ENCODE measurements around the gene PI4KA. TPM values are rescaled to one million over a fixed set of nuclear protein-coding genes. Genes with fewer than 3 reads are reported as not detected.
"Not testable (repeated sequence)": the region's sequence is repeated elsewhere in the genome, so short reads cannot be mapped to it uniquely, and the experiment has no call there.

PI4KA gene
- total RNA-seq, 1 donor from 2014 or later, result 24.4 TPM

DNA sequence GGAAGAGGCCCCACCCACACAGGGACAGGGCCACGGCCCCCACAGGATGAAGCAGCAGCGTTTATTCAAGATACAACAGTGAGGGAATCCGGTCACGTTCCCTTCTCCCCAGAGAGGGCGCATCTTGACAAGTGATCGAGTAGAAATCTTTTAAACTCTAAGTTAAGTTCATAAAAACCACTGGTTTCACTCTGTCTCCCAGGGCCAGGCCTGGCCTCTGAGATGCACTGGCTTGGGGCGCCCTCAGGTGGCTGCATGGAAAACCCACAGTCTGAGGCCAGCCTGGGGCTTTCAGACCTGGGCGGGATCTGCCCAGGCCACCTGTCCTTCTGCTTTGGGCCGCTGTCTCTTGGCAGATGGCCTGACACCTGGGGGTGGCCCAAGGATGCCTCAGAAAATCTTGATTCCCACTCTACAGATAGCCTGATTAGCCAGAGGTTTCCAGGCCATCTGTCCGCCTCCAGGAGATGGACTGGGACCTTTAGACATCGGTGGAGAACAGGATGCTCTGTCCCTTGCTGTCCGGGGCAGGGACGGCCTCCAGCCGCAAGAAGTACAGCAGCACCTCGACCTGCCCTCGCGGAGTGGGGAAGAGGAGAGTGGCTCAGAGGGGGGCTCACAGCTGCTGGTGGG lies 161.0 kb downstream of the PI4KA start:
- H3K9me3 Mint-ChIP-seq, H3K4me2 ChIP-seq, H3K27ac ChIP-seq: not testable (repeated sequence)

DNA sequence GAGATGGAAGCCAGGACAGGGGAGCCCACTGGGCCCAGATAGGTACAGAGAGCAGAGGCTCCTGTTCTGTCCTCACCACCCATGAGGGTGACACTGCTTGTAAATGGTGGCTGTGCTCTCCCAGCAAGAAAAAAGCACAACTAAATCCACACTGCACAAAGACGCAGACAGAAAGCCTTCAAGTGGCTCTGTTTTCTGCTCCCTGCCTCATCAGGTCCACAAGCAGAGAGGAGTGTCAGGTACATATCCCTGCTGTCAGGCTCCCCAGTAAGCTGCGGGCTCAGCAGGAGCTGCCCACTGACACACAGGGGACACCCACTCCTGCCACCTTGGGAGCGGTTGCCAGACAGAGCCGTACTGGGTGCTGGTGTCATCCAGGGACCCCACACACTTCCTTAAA lies 162.6 kb downstream of the PI4KA start:
- H3K9ac ChIP-seq; H3K4me3 ChIP-seq; H2AFZ ChIP-seq (replicated peaks); H3K27ac ChIP-seq; H3K79me2 ChIP-seq (ENCODE audit: low read depth); H4K20me1 ChIP-seq (ENCODE audit: low read depth); H3K9me3 Mint-ChIP-seq; H3K36me3 ChIP-seq; H3K4me1 Mint-ChIP-seq; H3F3A ChIP-seq (ENCODE audit: low read depth); H3K4me3 Mint-ChIP-seq; H3K9me3 ChIP-seq (ENCODE audit: low read depth); H3K36me3 Mint-ChIP-seq; H3K27me3 ChIP-seq; DNase-seq (ENCODE audit: low spot score); H3K27me3 Mint-ChIP-seq (ENCODE audit: insufficient read depth, low read depth); H3K4me2 ChIP-seq; H3K27ac Mint-ChIP-seq; H3K4me1 ChIP-seq: not testable (repeated sequence)

More for the DNA sequence above, 161.0 kb downstream of the PI4KA start:
- H3K27me3 ChIP-seq; H3K9me3 ChIP-seq (ENCODE audit: low read depth); H3K4me1 Mint-ChIP-seq; H4K20me1 ChIP-seq (ENCODE audit: low read depth); H3K79me2 ChIP-seq (ENCODE audit: low read depth); H3K9ac ChIP-seq; H3K4me3 Mint-ChIP-seq; H3K36me3 ChIP-seq; H3K4me1 ChIP-seq; H3K36me3 Mint-ChIP-seq; H3K4me3 ChIP-seq; H3K27ac Mint-ChIP-seq; H3K27me3 Mint-ChIP-seq (ENCODE audit: insufficient read depth, low read depth): not testable (repeated sequence)
- TF ChIP-seq, protein P1, sequence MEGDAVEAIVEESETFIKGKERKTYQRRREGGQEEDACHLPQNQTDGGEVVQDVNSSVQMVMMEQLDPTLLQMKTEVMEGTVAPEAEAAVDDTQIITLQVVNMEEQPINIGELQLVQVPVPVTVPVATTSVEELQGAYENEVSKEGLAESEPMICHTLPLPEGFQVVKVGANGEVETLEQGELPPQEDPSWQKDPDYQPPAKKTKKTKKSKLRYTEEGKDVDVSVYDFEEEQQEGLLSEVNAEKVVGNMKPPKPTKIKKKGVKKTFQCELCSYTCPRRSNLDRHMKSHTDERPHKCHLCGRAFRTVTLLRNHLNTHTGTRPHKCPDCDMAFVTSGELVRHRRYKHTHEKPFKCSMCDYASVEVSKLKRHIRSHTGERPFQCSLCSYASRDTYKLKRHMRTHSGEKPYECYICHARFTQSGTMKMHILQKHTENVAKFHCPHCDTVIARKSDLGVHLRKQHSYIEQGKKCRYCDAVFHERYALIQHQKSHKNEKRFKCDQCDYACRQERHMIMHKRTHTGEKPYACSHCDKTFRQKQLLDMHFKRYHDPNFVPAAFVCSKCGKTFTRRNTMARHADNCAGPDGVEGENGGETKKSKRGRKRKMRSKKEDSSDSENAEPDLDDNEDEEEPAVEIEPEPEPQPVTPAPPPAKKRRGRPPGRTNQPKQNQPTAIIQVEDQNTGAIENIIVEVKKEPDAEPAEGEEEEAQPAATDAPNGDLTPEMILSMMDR (IDR thresholded peaks at IDR 0.05), result peak; percentile 78
- Histone ChIP-seq H2AFZ (replicated peaks) (peak overlapping the region; percentile 60), H3F3A (ENCODE audit: low read depth) (peaks cover 18% of the 10 kb centered on the region)
- DNase-seq (ENCODE audit: low spot score), result peak; percentile 89

DNA sequence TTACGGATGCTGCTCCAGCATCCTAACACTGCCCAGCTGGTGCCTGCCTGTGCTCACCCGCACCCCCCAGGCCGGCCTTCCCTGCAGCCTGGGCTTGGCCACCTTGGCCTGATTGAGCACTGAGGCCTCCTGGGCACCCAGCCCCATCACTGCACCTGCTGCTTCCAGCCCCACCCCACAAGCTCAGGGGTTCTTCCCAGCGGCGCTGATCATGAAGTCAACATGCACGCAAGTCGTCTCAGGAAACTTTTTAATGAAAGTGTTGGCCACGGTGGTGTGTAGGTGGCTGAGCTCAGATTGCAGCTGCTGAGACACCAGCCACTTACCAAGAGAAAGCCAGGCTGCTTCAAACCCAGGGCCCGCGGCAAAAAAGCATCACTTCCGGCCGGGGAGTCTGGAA lies 163.4 kb downstream of the PI4KA start:
- not testable (repeated sequence) for H3K4me1 Mint-ChIP-seq; H3K79me2 ChIP-seq (ENCODE audit: low read depth); H3K36me3 ChIP-seq; H3K4me3 Mint-ChIP-seq; DNase-seq (ENCODE audit: low spot score); H3K4me1 ChIP-seq; H3K36me3 Mint-ChIP-seq; H2AFZ ChIP-seq (replicated peaks); H3F3A ChIP-seq (ENCODE audit: low read depth); H3K4me2 ChIP-seq; H3K9me3 Mint-ChIP-seq; H3K27ac Mint-ChIP-seq; H3K27me3 Mint-ChIP-seq (ENCODE audit: insufficient read depth, low read depth); H3K27ac ChIP-seq; H3K4me3 ChIP-seq; H3K9me3 ChIP-seq (ENCODE audit: low read depth); H3K27me3 ChIP-seq; H3K9ac ChIP-seq; H4K20me1 ChIP-seq (ENCODE audit: low read depth)

DNA sequence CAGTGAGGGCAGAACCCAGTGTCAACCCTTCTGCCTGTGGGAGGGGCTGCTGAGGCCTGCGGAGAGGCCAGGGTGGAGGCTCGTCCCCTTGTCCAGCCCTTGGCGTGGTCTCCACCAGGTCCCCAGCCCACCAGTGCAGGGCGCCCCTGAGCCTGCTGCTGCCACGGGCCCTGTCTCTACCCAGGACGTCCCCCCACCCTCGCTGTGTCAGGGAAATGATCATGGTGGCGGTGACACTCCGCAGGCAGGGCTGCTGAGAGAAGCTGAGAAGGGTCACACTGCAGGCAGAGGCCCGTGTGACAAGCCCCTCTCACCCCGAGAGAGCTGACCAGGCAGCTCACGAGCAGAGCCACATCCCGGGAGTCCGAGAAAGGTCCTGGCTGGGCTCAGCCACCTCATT lies 164.4 kb downstream of the PI4KA start:
- not testable (repeated sequence) for H3K36me3 Mint-ChIP-seq; H3K9me3 ChIP-seq (ENCODE audit: low read depth); H3K4me3 ChIP-seq; DNase-seq (ENCODE audit: low spot score); H3K9me3 Mint-ChIP-seq; H3K4me1 ChIP-seq; H3K27ac ChIP-seq; H3K4me1 Mint-ChIP-seq; H3K27me3 ChIP-seq; H3K27me3 Mint-ChIP-seq (ENCODE audit: insufficient read depth, low read depth); H3F3A ChIP-seq (ENCODE audit: low read depth); H4K20me1 ChIP-seq (ENCODE audit: low read depth); H3K9ac ChIP-seq; H2AFZ ChIP-seq (replicated peaks); H3K4me3 Mint-ChIP-seq; H3K36me3 ChIP-seq; H3K27ac Mint-ChIP-seq; H3K79me2 ChIP-seq (ENCODE audit: low read depth); H3K4me2 ChIP-seq

DNA sequence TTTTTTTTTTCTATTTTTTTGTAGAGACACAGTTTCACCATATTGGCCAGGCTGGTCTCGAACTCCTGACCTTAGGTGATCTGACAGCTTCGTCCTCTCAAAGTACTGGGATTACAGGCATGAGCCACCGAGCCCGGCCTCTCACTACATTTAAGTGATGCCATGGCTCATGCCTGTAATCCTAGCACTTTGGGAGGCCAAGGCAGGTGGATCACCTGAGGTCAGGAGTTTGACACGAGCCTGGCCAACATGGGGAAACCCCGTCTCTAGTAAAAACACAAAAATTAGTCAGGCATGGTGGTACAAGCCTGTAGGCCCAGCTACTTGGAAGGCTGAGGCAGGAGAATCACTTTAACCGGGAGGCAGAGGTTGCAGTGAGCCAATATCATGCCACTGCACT lies 165.7 kb downstream of the PI4KA start:
- H3K27ac Mint-ChIP-seq; H3F3A ChIP-seq (ENCODE audit: low read depth); H3K36me3 ChIP-seq; H3K4me3 ChIP-seq; H3K27me3 ChIP-seq; H3K4me3 Mint-ChIP-seq; H3K4me1 ChIP-seq; DNase-seq (ENCODE audit: low spot score); H4K20me1 ChIP-seq (ENCODE audit: low read depth); H3K9me3 Mint-ChIP-seq; H3K27me3 Mint-ChIP-seq (ENCODE audit: insufficient read depth, low read depth); H3K27ac ChIP-seq; H3K79me2 ChIP-seq (ENCODE audit: low read depth); H3K4me2 ChIP-seq; H3K4me1 Mint-ChIP-seq; H3K9me3 ChIP-seq (ENCODE audit: low read depth); H2AFZ ChIP-seq (replicated peaks); H3K9ac ChIP-seq; H3K36me3 Mint-ChIP-seq: not testable (repeated sequence)

DNA sequence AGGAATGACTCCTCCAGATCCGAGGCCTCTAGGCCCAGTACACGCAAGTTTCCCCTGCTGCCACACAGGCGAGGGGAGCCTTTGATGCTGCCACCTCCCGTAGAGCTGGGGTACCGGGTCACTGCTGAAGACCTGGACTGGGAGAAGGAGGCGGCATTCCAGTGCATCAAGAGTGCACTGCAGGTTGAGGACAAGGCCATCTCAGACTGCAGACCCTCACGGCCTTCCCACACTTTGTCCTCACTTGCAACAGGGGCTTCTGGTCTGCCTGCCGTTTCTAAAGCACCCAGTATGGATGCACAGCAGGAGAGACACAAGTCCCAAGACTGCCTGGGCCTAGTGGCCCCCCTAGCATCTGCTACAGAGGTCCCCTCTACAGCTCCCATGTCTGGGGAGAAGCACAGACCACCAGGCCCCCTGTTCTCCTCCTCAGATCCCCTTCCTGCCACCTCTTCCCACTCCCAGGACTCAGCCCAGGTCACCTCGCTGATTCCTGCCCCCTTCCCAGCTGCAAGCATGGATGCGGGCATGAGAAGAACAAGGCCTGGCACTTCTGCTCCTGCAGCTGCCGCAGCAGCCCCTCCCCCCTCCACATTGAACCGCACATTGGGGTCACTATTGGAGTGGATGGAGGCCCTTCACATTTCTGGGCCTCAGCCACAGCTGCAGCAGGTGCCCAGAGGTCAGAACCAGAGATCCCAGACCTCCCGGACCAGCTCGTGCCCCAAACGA lies 167.9 kb downstream of the PI4KA start:
- not testable (repeated sequence) for DNase-seq (ENCODE audit: low spot score); H3K4me2 ChIP-seq

DNA sequence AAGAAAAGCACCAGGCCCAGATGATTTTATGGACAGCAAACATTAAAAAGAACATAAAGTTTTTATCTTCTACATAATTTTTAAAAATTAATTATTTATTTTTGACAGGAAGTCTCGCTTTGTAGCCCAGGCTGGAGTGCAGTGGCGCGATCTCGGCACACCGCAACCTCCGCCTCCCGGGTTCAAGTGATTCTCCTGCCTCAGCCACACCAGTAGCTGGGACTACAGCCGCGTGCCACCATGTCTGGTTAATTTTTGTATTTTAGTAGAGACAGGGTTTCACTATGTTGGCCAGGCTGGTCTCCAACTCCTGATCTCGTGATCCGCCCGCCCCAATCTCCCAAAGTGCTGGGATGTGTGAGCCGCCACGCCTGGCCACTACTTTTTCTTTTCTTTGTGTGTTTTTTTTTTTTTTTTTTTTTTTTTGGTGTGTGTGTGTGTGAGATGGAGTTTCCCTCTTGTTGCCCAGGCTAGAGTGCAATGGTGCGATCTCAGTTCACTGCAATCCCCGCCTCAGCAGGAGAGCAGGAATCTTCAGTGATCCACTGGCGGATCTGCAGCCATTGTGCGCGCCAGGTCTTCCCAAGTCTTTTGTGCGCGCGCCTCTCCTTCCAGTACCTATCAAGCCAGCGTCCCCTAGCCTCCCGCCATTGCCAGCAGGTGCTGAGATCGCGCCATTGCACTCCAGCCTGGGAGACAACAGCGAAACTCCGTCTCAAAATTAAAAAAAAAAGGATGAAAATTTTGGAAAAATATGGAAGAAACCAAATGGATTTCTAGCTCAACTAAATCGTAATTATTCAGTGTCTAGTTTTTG lies 171.0 kb downstream of the PI4KA start:
- not testable (repeated sequence) for H3K79me2 ChIP-seq (ENCODE audit: low read depth); H3K4me3 ChIP-seq; H3K9me3 ChIP-seq (ENCODE audit: low read depth); H3K4me1 ChIP-seq; DNase-seq (ENCODE audit: low spot score); H3K27ac ChIP-seq; H3K36me3 Mint-ChIP-seq; H3K9ac ChIP-seq; H3K4me1 Mint-ChIP-seq; H3K4me3 Mint-ChIP-seq; H4K20me1 ChIP-seq (ENCODE audit: low read depth); H3K4me2 ChIP-seq; H2AFZ ChIP-seq (replicated peaks); H3K9me3 Mint-ChIP-seq; H3F3A ChIP-seq (ENCODE audit: low read depth); H3K27me3 ChIP-seq; H3K27ac Mint-ChIP-seq; H3K36me3 ChIP-seq; H3K27me3 Mint-ChIP-seq (ENCODE audit: insufficient read depth, low read depth)

More for the DNA sequence above, 167.9 kb downstream of the PI4KA start:
- H3K9me3 ChIP-seq (ENCODE audit: low read depth); H3K36me3 Mint-ChIP-seq; H3K27ac Mint-ChIP-seq; H3K4me3 ChIP-seq; H3K9me3 Mint-ChIP-seq; H3K4me3 Mint-ChIP-seq; H3K36me3 ChIP-seq; H4K20me1 ChIP-seq (ENCODE audit: low read depth); H3K4me1 Mint-ChIP-seq; H3K27ac ChIP-seq; H3F3A ChIP-seq (ENCODE audit: low read depth); H3K27me3 ChIP-seq; H3K79me2 ChIP-seq (ENCODE audit: low read depth); H2AFZ ChIP-seq (replicated peaks); H3K4me1 ChIP-seq; H3K9ac ChIP-seq; H3K27me3 Mint-ChIP-seq (ENCODE audit: insufficient read depth, low read depth): not testable (repeated sequence)

Measured in neural progenitor cell (in vitro differentiated cells).